ENCODE measurements around the gene ZNF48. TPM values are rescaled to one million over a fixed set of nuclear protein-coding genes. Genes with fewer than 3 reads are reported as not detected.
A peak's percentile ranks its signal among the peaks of the same experiment; 100 is the strongest.

The ZNF48 gene
- total RNA-seq, 2 experiments from 2014 or later = 9.5 to 10.2 TPM

DNA sequence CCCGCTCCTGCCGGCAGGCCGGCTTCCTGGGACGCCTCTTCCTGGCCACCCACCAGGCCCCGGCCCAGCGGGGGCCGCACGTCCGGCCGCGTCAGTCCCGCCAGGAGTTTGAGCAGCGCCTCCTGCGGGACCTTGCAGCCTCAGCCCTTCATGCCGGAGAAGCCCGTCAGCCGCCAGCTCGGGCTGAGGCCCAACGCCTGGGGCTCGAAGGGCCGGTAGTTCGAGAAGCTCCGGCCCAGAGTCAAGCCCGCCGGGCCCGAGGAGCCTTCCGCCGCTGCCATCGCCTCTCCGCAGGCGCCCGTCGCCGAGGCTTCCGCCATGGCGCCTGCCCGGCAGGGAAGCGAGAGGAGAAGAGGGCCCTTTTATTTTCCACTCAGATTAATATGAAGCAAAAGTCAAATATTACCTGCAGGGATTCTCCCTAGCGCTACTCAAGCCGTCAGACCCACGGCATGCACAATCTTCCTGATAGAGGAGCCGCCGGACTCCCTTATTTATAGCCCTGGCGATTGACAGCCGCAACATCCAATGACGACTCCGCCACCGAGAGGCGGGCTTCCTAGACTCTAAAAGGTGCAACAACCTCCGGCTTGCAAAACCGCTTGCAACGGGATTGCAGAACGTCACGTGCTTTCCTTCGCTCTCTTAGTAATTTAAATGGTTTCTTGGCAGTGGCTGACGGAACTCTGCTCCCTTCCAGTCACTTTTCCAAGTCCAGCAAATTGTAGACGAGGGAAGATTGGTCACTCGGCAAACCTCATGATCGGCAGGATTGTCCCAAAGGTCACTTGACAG, 50.4 kb downstream of the ZNF48 start, which contains the start of gene SEPHS2:
SEPHS2 (minus strand) TSS at position 467 of the 795 bp plus-strand sequence; CDS start at position 320, 147 bp downstream.
- Mint-ChIP-seq H3K36me3 (peaks cover 30% of the 10 kb centered on the region), H3K9me3 (peaks cover 5% of the 10 kb centered on the region)

GRCh38 chr16:30446203-30446595, 51.0 kb downstream of the ZNF48 start:
- peak overlapping the region; percentile 96 for H3K27ac Mint-ChIP-seq
- no peak for DNase-seq
- peak overlapping the region; percentile 94 for H3K4me3 Mint-ChIP-seq
- peaks cover 5% of the 10 kb centered on the region for H3K9me3 Mint-ChIP-seq
- H3K27me3 Mint-ChIP-seq = no peaks in the 10 kb centered on the region
- peaks cover 42% of the 10 kb centered on the region for H3K4me1 Mint-ChIP-seq
- H3K36me3 Mint-ChIP-seq = peaks cover 30% of the 10 kb centered on the region

More for the DNA sequence above, 50.4 kb downstream of the ZNF48 start, which contains the start of gene SEPHS2:
- Mint-ChIP-seq H3K27ac (peak within 1 kb of the TSS; percentile 96), H3K27me3 (no peaks in the 10 kb centered on the region), H3K4me3 (peak within 1 kb of the TSS; percentile 94), H3K4me1 (peaks cover 37% of the 10 kb centered on the region)
- peak; percentile 93 for DNase-seq

GRCh38 chr16:30447512-30448226, 52.4 kb downstream of the ZNF48 start:
- H3K36me3 Mint-ChIP-seq = peaks cover 27% of the 10 kb centered on the region
- H3K27ac Mint-ChIP-seq = no peak overlapping the region
- peaks cover 5% of the 10 kb centered on the region for H3K9me3 Mint-ChIP-seq
- H3K4me3 Mint-ChIP-seq = no peak overlapping the region
- peaks cover 44% of the 10 kb centered on the region for H3K4me1 Mint-ChIP-seq
- H3K27me3 Mint-ChIP-seq = no peaks in the 10 kb centered on the region
- no peak for DNase-seq

DNA sequence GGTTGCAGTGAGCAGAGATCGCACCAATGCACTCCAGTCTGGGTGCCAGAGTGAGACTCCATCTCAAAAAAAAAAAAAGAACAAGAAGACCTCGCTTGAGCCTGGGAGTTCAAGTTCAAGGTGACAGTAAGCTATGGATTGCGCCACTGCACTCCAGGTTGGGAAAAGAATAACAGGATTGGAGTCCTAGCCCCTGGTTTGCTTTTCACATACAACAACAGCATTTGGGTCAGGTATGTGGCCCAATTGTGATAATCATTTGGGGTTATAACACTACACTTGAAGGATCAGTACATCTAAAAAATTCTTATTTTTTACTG, 53.9 kb downstream of the ZNF48 start:
- peaks cover 5% of the 10 kb centered on the region for H3K9me3 Mint-ChIP-seq
- no peak overlapping the region for H3K4me3 Mint-ChIP-seq
- no peaks in the 10 kb centered on the region for H3K27me3 Mint-ChIP-seq
- no peak for DNase-seq
- peaks cover 16% of the 10 kb centered on the region for H3K36me3 Mint-ChIP-seq
- H3K27ac Mint-ChIP-seq = no peak overlapping the region
- H3K4me1 Mint-ChIP-seq = peaks cover 36% of the 10 kb centered on the region

Other genes starting within 250 kb of the ZNF48 start
- 100 to 1,000 TPM; 972 to 977 TPM for gene CORO1A, start 211.8 kb upstream of the ZNF48 start, total RNA-seq
- 100 to 1,000 TPM; 252 to 257 TPM for gene BOLA2B, start 201.8 kb upstream of the ZNF48 start, total RNA-seq
- 10 to 100 TPM; 64.2 to 65.7 TPM for gene SLX1A, start 201.5 kb upstream of the ZNF48 start, total RNA-seq
- gene SULT1A3, start 196.2 kb upstream of the ZNF48 start, total RNA-seq = 10 to 100 TPM in 1 of 2 experiments, 1 to 10 TPM in 1; 9.6 to 12.3 TPM
- gene NPIPB13, start 146.9 kb upstream of the ZNF48 start, total RNA-seq = 1 to 10 TPM; 6.8 to 8.1 TPM
- gene CD2BP2, start 40.1 kb upstream of the ZNF48 start, total RNA-seq = 10 to 100 TPM; 60.7 to 66.8 TPM
- gene TBC1D10B, start 24.9 kb upstream of the ZNF48 start, total RNA-seq = 10 to 100 TPM; 43.2 to 45.7 TPM
- gene MYL11, start 20.6 kb upstream of the ZNF48 start, total RNA-seq = 1 to 10 TPM; 1.2 to 1.5 TPM
- 100 to 1,000 TPM; 162 to 163 TPM for gene SEPTIN1, start 12.9 kb upstream of the ZNF48 start, total RNA-seq
- 1 to 10 TPM; 4.2 to 5.2 TPM for gene ZNF771, start 12.2 kb downstream of the ZNF48 start, total RNA-seq
- gene DCTPP1, start 34.6 kb downstream of the ZNF48 start, total RNA-seq = 100 to 1,000 TPM; 181 to 183 TPM
- 10 to 100 TPM; 80.1 to 80.6 TPM for gene SEPHS2, start 50.5 kb downstream of the ZNF48 start, total RNA-seq
- gene ITGAL, start 77.3 kb downstream of the ZNF48 start, total RNA-seq = 100 to 1,000 TPM; 233 to 235 TPM
- 10 to 100 TPM; 11.4 to 11.8 TPM for gene ZNF768, start 131.1 kb downstream of the ZNF48 start, total RNA-seq
- gene ZNF747, start 139.4 kb downstream of the ZNF48 start, total RNA-seq = 10 to 100 TPM; 10.9 to 11.2 TPM
- 10 to 100 TPM; 11.9 to 12.1 TPM for gene ZNF764, start 163.0 kb downstream of the ZNF48 start, total RNA-seq
- gene ZNF688, start 176.3 kb downstream of the ZNF48 start, total RNA-seq = 1 to 10 TPM; 7.1 to 7.6 TPM
- gene ZNF785, start 190.3 kb downstream of the ZNF48 start, total RNA-seq = 1 to 10 TPM; 6.4 to 7.8 TPM
- gene ZNF689, start 215.0 kb downstream of the ZNF48 start, total RNA-seq = 10 to 100 TPM; 14.8 to 15.5 TPM

All from activated naive CD8-positive, alpha-beta T cell treated with anti-CD3 and anti-CD28 coated beads for 36 hours (primary cell).